Measurements from ENCODE around the gene LRP5. TPM values are rescaled to one million over a fixed set of nuclear protein-coding genes. Genes with fewer than 3 reads are reported as not detected.

The LRP5 gene
- total RNA-seq, 1 experiment from 2014 or later: 129 TPM

GRCh38 chr11:68365943-68366435 lies 53.6 kb downstream of the LRP5 start:
- Histone ChIP-seq H3K9me3 (ENCODE audit: insufficient read depth, low read depth) (no peaks in the 10 kb centered on the region), H3K36me3 (ENCODE audit: low read depth) (0 out of 2 replicates have a peak, but pooled peaks cover 2% of the 10 kb centered on the region), H3K4me1 (replicated peaks; ENCODE audit: insufficient read depth) (no peaks in the 10 kb centered on the region), H4K20me1 (ENCODE audit: insufficient read depth) (no peaks in the 10 kb centered on the region; the same call in 1 of the 2 replicates), H3K79me2 (ENCODE audit: low read depth) (no peaks in the 10 kb centered on the region), H3K4me3 (no peak overlapping the region), H3F3A (ENCODE audit: insufficient read depth, low read depth) (peaks cover 17% of the 10 kb centered on the region; the same call in 1 of the 2 replicates), H3K4me2 (no peak overlapping the region), H3K27ac (no peak overlapping the region), H2AFZ (no peak overlapping the region), H3K9me2 (ENCODE audit: insufficient read depth) (no peaks in the 10 kb centered on the region), H3K27me3 (ENCODE audit: insufficient read depth, low read depth) (no peaks in the 10 kb centered on the region)
- BruUV-seq (replicated peaks): no TSS peak
- POLR2A ChIA-PET (ENCODE audit: unreplicated experiment): no interaction called here
- intact Hi-C loops (cut with micrococcal nuclease; ENCODE audit: unreplicated experiment): no loop called here
- CTCF ChIA-PET: no interaction called here
- no peak for DNase-seq
- TF ChIP-seq, protein P1, sequence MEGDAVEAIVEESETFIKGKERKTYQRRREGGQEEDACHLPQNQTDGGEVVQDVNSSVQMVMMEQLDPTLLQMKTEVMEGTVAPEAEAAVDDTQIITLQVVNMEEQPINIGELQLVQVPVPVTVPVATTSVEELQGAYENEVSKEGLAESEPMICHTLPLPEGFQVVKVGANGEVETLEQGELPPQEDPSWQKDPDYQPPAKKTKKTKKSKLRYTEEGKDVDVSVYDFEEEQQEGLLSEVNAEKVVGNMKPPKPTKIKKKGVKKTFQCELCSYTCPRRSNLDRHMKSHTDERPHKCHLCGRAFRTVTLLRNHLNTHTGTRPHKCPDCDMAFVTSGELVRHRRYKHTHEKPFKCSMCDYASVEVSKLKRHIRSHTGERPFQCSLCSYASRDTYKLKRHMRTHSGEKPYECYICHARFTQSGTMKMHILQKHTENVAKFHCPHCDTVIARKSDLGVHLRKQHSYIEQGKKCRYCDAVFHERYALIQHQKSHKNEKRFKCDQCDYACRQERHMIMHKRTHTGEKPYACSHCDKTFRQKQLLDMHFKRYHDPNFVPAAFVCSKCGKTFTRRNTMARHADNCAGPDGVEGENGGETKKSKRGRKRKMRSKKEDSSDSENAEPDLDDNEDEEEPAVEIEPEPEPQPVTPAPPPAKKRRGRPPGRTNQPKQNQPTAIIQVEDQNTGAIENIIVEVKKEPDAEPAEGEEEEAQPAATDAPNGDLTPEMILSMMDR (conservative IDR thresholded peaks at IDR 0.05): no peak
- TF ChIP-seq EZH2 (IDR thresholded peaks at IDR 0.05; ENCODE audit: low read depth): no peak

DNA sequence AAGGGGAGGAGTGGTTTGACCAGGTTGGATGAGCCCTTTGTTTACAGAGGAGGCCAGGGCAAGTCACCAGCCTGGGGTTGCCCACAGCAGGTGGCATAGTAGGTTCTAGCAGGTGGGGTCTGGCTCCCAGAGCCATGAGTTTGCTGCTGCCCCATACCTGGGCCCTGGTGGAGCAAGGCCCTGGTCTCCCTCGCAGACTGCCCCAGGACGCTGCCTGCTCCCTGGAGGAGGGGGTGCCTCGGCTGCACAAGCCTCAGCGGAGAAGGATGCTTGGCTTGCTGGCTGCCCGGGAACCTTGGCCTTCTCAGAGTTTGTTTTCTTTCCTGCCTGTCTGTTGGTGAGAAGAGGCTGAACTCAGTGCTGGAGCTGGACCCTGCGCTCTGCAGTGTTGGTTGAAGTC lies 54.9 kb downstream of the LRP5 start:
- H3K4me2 ChIP-seq: no peak overlapping the region
- H3K27ac ChIP-seq: no peak overlapping the region
- H3K9me2 ChIP-seq (ENCODE audit: insufficient read depth): no peaks in the 10 kb centered on the region
- H3K4me1 ChIP-seq (replicated peaks; ENCODE audit: insufficient read depth): no peaks in the 10 kb centered on the region
- ChIA-PET CTCF (no interaction called here), POLR2A (ENCODE audit: unreplicated experiment) (no interaction called here)
- intact Hi-C loops (cut with micrococcal nuclease; ENCODE audit: unreplicated experiment): no loop called here
- H3K79me2 ChIP-seq (ENCODE audit: low read depth): no peaks in the 10 kb centered on the region
- TF ChIP-seq, protein P1 (conservative IDR thresholded peaks at IDR 0.05): no peak
- TF ChIP-seq EZH2 (IDR thresholded peaks at IDR 0.05; ENCODE audit: low read depth): no peak
- H3K36me3 ChIP-seq (ENCODE audit: low read depth): peaks cover 7% of the 10 kb centered on the region; the same call in 1 of the 2 replicates
- DNase-seq: no peak
- no peaks in the 10 kb centered on the region; the same call in 1 of the 2 replicates for H4K20me1 ChIP-seq (ENCODE audit: insufficient read depth)
- H3K27me3 ChIP-seq (ENCODE audit: insufficient read depth, low read depth): no peaks in the 10 kb centered on the region
- no peaks in the 10 kb centered on the region for H3K9me3 ChIP-seq (ENCODE audit: insufficient read depth, low read depth)
- no peak overlapping the region for H2AFZ ChIP-seq
- BruUV-seq (replicated peaks): no TSS peak
- H3K4me3 ChIP-seq: no peak overlapping the region
- peaks cover 19% of the 10 kb centered on the region; the same call in 1 of the 2 replicates for H3F3A ChIP-seq (ENCODE audit: insufficient read depth, low read depth)

DNA sequence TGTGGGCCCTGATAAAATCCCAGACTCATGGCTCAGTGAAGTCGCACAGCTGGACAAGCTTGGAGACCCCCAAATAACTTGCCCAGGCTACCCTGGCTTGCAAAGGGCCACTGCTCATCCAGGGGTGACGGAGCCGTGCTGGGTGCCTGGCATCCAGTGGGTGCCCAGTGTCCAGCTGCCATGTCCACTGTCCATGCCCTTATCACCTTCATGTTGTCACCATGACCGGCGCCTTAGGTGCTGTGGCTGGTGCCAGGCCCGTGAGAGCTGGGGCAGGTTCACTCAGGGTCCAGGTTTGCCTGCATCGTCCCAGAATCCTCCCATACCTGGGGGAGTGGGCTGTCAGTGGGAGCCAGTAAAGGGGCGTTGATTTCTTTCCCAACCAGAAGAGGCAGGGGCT lies 57.4 kb downstream of the LRP5 start:
- no peaks in the 10 kb centered on the region for H3K4me1 ChIP-seq (replicated peaks; ENCODE audit: insufficient read depth)
- intact Hi-C loops (cut with micrococcal nuclease; ENCODE audit: unreplicated experiment): no loop called here
- H4K20me1 ChIP-seq (ENCODE audit: insufficient read depth): no peaks in the 10 kb centered on the region
- H3K4me2 ChIP-seq: no peak overlapping the region
- H3K36me3 ChIP-seq (ENCODE audit: low read depth): peaks cover 7% of the 10 kb centered on the region; the same call in 1 of the 2 replicates
- DNase-seq: no peak
- no TSS peak for BruUV-seq (replicated peaks)
- no peaks in the 10 kb centered on the region for H3K9me2 ChIP-seq (ENCODE audit: insufficient read depth)
- H3K27me3 ChIP-seq (ENCODE audit: insufficient read depth, low read depth): no peaks in the 10 kb centered on the region
- ChIA-PET POLR2A (ENCODE audit: unreplicated experiment) (interaction anchor here (0.6 kb wide), 1 partner anchor 11 kb away, joined by 3 read pairs; no protein-coding TSS in a partner anchor), CTCF (no interaction called here)
- H3K4me3 ChIP-seq: no peak overlapping the region
- H3F3A ChIP-seq (ENCODE audit: insufficient read depth, low read depth): peaks cover 24% of the 10 kb centered on the region; the same call in 1 of the 2 replicates
- no peaks in the 10 kb centered on the region for H3K79me2 ChIP-seq (ENCODE audit: low read depth)
- H3K27ac ChIP-seq: no peak overlapping the region
- no peaks in the 10 kb centered on the region for H3K9me3 ChIP-seq (ENCODE audit: insufficient read depth, low read depth)
- H2AFZ ChIP-seq: no peak overlapping the region
- TF ChIP-seq, protein P1 (conservative IDR thresholded peaks at IDR 0.05): no peak
- no peak for TF ChIP-seq EZH2 (IDR thresholded peaks at IDR 0.05; ENCODE audit: low read depth)
